ENCODE data around the gene KIF6. TPM values are rescaled to one million over a fixed set of nuclear protein-coding genes. Genes with fewer than 3 reads are reported as not detected.

Gene KIF6
- polyA plus RNA-seq, 2 of the 4 experiments (the other 2 are of a cell fraction): 0.05 to 0.39 TPM

- no peaks in the 10 kb centered on the region for H3K9me3 ChIP-seq
- ChIA-PET POLR2A (no interaction called here), CTCF (no interaction called here)
- H3K4me2 ChIP-seq: no peak overlapping the region
- H3K27ac ChIP-seq: no peak overlapping the region
- FAIRE-seq (no peak), ATAC-seq (no peak), DNase-seq (ENCODE audit: low read depth in 1 of 2, low spot score in 1 of 2) (no peak)
- no peak overlapping the region for H3K4me3 ChIP-seq
- TF ChIP-seq EHMT2 (IDR thresholded peaks at IDR 0.05; ENCODE audit: low read depth): no peak
- TF ChIP-seq USF2 (IDR thresholded peaks at IDR 0.05): no peak
- no peak for TF ChIP-seq EP300 (IDR thresholded peaks at IDR 0.05)
- TF ChIP-seq ZSCAN20 (CRISPR knock-in tag; IDR thresholded peaks at IDR 0.05): no peak
- TF ChIP-seq CHD4 (IDR thresholded peaks at IDR 0.05; ENCODE audit: borderline replicate concordance): no peak
- no peak for TF ChIP-seq NPAS2 (CRISPR knock-in tag; IDR thresholded peaks at IDR 0.05; ENCODE audit: borderline replicate concordance)
- no peak for TF ChIP-seq RAD21 (conservative IDR thresholded peaks at IDR 0.05 in 1 of 2, IDR thresholded peaks at IDR 0.05 in 1 of 2)
- no peak for TF ChIP-seq ATOH8 (CRISPR knock-in tag; IDR thresholded peaks at IDR 0.05; ENCODE audit: low read depth)
- no peak for TF ChIP-seq FOSL2 (IDR thresholded peaks at IDR 0.05)
- no peak for TF ChIP-seq FOSL2 (CRISPR knock-in tag; IDR thresholded peaks at IDR 0.05)
- no peak for TF ChIP-seq BCL3 (IDR thresholded peaks at IDR 0.05)
- TF ChIP-seq RFX5 (IDR thresholded peaks at IDR 0.05): no peak
- no peak for TF ChIP-seq ELK1 (IDR thresholded peaks at IDR 0.05; ENCODE audit: low read depth, low read length)
- TF ChIP-seq CHD2 (IDR thresholded peaks at IDR 0.05; ENCODE audit: low read length, partially characterized antibody): no peak
- no peak for TF ChIP-seq CTCF (IDR thresholded peaks at IDR 0.05)
- no peak for TF ChIP-seq HOXA7 (CRISPR knock-in tag; IDR thresholded peaks at IDR 0.05)
- no peak for TF ChIP-seq SREBF2 (IDR thresholded peaks at IDR 0.05)
- no peak for TF ChIP-seq FOXS1 (CRISPR knock-in tag; IDR thresholded peaks at IDR 0.05)
- no peak for TF ChIP-seq TFCP2L1 (CRISPR knock-in tag; IDR thresholded peaks at IDR 0.05)
- no peaks in the 10 kb centered on the region for H3K4me1 ChIP-seq
- WGBS (ENCODE audit: missing lambda C conversion rate): 0% methylated on average over 1 of the region's 1 CpG
Measured at GRCh38 chr6:39465539-39465938, 259.7 kb downstream of the KIF6 start.

GRCh38 chr6:39464067-39464466 is 261.1 kb downstream of the KIF6 start:
- ChIA-PET CTCF (no interaction called here), POLR2A (no interaction called here)
- FAIRE-seq (no peak), DNase-seq (ENCODE audit: low read depth in 1 of 2, low spot score in 1 of 2) (no peak), ATAC-seq (no peak)
- Histone ChIP-seq H3K9me3 (no peaks in the 10 kb centered on the region), H3K27ac (no peak overlapping the region), H3K4me2 (no peak overlapping the region), H3K4me3 (no peak overlapping the region), H3K4me1 (no peaks in the 10 kb centered on the region)
- TF ChIP-seq ATOH8 (CRISPR knock-in tag; IDR thresholded peaks at IDR 0.05; ENCODE audit: low read depth): no peak
- WGBS (ENCODE audit: missing lambda C conversion rate): 8% methylated on average over 5 of the region's 5 CpGs

Data from A549 (cell line).